GM21717 (cell line): ENCODE measurements around the gene SOS1.

Experiments
- ATAC-seq: cut with Tn5 transposase; IDR thresholded peaks from one replicate; pipeline ENCODE4 v1.9.1; 2021; ENCODE audit warnings: mild to moderate bottlenecking, moderate library complexity; ENCODE audit not compliant: unreplicated experiment

SOS1 gene

GRCh38 chr2:38935568-38936172, 185.2 kb downstream of the SOS1 start:
- ATAC-seq: no peak

- ATAC-seq: no peak
These were observed 186.1 kb downstream of the SOS1 start for GRCh38 chr2:38934742-38935141.

GRCh38 chr2:38933653-38934052, 187.2 kb downstream of the SOS1 start:
- no peak for ATAC-seq

- no peak for ATAC-seq
These were observed 188.3 kb downstream of the SOS1 start for GRCh38 chr2:38932586-38932985.
